HG02759 (cell line): ENCODE measurements around the gene MREG.
"Not testable (repeated sequence)": the region's sequence is repeated elsewhere in the genome, so short reads cannot be mapped to it uniquely, and the experiment has no call there.

ENCODE experiments used
- ATAC-seq: cut with Tn5 transposase; IDR thresholded peaks from one replicate; pipeline ENCODE4 v1.9.1; 2021; ENCODE audit warnings: mild to moderate bottlenecking, moderate library complexity; ENCODE audit not compliant: unreplicated experiment

The MREG gene

GRCh38 chr2:215994911-215995310, 18.4 kb downstream of the MREG start:
- no peak for ATAC-seq

DNA sequence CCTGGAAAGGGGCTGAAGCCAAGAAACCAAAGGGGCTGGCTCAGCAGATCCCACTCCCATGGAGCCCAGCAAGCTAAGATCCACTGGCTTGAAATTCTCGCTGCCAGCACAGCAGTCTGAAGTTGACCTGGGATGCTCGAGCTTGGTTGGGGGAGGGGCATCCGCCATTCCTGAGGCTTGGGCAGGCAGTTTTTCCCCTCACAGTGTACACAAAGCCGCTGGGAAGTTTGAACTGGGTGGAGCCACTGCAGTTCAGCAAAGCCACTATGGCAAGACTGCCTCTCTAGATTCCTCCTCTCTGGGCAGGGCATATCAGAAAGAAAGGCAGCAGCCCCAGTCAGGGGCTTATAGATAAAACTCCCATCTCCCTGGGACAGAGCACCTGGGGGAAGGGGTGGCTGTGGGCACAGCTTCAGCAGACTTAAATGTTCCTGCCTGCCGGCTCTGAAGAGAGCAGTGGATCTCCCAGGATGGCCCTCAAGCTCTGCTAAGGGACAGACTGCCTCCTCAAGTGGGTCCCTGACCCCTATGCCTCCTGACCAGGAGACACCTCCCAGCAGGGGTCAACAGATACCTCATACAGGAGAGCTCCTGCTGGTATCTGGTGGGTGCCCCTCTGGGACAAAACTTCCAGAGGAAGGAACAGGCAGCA, 24.7 kb downstream of the MREG start:
- ATAC-seq, result not testable (repeated sequence)

- ATAC-seq, result no peak
Observed at GRCh38 chr2:215985257-215985656, 28.1 kb downstream of the MREG start.

DNA sequence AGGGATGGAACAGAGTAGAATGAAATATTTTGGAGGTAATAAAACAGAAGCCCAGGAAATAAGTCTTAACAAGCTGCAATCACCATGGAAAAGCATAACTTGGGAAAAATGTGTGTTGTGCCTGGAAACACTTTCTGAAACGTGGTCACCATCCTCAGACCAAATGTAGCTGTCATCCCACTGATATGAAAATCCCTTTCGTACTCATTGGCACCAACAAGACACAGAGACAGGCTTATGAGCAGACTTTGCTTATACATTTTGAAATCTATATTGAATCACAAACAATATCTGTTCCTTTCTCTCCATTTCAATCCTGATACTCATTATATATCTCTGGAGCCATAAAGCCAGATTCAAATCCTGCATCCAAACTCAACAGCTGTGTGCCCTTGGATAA, 28.7 kb downstream of the MREG start:
- ATAC-seq, result no peak

DNA sequence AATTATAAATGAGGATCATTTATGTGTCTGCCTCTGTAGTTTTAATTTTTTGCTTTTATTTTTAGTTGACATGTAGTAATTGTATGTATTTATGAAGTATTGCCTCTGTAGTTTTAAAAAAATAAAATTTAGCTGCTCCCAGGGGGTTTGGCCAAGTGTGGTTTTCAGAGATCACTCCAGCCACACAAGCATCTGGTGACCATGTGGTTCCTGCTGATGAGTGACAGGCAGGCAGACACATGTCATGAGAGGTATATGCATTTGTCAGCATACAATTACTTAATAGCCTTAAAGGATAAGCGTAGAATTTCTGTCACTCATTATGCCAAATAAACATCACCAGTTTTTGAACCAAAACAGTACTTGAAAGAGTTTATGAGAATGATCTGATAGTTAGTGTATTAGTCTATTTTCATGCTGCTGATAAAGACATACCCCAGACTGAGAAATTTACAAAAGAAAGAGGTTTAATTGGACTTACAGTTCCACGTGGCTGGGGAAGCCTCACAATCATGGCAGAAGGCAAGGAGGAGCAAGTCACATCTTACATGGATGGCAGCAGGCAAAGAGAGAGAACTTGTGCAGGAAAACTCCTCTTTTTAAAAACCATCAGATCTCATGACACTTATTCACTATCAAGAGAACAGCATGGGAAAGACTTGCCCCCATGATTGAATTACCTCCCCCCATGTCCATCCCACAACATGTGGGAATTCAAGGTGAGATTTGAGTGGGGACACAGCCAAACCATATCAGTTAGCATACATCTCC, 29.6 kb downstream of the MREG start:
- ATAC-seq, result peak; percentile 72

- peak; percentile 62 for ATAC-seq
Observed at GRCh38 chr2:215982465-215982875, 30.9 kb downstream of the MREG start.

DNA sequence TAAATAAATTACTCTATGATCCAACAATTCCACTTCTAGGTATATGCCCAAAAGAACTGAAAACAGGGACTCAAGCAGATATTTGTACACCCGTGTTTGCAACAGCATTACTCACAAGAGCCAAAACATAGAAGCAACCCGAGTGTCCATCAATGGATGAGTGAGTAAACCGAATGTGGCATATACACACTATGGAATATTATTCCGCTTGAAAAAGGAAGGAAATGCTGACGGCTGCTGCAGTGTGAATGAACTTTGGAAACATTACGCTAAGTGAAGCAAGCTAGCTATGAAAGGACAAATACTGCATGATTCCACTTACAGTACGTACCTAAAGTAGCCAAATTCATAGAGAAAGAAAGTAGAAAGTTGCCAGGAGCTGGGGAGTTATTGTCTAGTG, 32.2 kb downstream of the MREG start:
- no peak for ATAC-seq

GRCh38 chr2:215979620-215980019, 33.7 kb downstream of the MREG start:
- peak; percentile 38 for ATAC-seq

GRCh38 chr2:215974700-215975429, 38.5 kb downstream of the MREG start:
- no peak for ATAC-seq

- no peak for ATAC-seq
Observed at GRCh38 chr2:215973954-215974699, 39.2 kb downstream of the MREG start.

DNA sequence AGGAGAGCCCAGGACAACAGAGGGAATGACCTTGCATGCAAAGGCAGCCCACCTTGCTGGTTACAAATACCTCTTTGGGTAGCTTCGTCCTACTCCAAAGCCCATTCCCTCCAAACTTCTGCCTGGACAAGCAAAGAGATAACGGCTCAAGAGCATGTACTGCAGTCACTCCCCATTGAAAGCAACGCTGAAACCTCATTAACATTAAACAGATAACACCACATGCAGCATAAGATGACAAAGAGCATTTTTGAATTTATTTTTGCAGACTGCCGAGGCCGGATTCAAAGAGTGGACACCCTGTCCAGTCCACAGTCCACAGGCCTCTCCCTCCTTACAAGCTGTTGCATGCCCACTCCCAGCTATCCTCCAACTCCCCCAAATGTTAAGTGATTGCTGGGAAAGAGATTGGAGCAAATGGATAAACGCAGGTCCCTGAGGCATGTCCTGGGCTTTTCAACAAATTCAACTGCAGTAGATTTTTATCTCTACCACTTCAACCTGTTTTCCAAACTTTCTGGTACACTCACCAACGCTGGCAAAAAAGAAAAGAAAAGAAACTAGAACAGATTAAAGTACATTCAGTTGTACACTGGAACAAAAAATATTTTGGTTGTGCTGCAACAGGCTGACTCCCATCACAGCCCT, 40.1 kb downstream of the MREG start:
- no peak for ATAC-seq

DNA sequence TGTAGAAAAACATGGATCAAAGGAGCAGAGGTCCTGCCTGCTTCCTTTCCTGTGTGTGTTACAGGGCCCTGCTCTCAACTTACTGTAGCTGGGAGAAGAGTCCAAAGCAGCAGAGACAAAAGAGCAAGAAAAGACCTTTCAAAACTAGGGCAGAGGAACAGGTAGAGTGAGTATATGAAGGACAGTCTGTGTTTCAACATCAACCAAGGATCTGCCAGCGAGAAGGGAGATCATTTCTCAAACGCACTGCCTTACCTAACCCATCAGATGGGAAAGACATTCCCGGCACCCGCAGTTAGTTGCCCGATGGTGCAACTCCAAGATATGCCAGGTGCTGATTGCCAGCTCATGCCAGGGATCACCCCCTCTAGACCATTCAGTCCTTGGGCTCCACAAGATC, 41.7 kb downstream of the MREG start:
- no peak for ATAC-seq

GRCh38 chr2:215970894-215971293, 42.5 kb downstream of the MREG start:
- ATAC-seq, result not testable (repeated sequence)

GRCh38 chr2:215970425-215970824, 42.9 kb downstream of the MREG start:
- ATAC-seq, result no peak

DNA sequence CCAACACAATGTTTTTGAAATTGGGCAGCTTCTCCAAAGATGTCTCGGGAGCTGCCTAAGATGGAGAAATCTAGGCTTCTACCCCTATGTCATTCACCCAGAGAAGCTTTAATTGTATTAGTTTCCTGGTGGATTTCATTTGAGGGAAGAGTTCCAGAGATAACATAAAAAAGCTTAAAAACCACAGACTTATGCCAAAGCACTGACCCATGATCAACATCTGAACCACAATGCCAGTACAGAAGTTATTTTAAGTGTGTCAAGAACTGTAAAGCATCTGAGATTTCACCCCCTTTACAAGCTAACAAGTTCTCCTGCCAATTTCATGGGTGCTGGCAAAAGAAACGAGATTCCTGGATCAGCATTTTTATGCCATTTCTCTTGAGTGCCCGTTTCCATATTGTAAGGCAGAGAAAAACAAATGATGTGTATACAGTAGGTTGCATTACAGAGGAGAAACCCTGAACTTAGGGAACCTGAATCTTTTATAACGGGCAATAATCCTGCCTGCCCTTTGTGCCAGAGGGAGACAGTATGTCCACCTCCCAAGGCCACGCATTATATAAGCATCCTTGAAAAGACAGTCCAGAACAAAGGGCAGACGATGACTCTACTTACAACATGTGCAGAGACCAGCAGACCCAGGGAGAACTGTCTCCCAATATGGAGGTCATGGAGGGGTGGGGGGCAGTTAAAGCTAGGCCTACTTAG, 44.1 kb downstream of the MREG start:
- no peak for ATAC-seq

- ATAC-seq, result no peak
Observed at GRCh38 chr2:215968499-215968898, 44.9 kb downstream of the MREG start.

GRCh38 chr2:215967590-215968378, 45.6 kb downstream of the MREG start:
- no peak for ATAC-seq

DNA sequence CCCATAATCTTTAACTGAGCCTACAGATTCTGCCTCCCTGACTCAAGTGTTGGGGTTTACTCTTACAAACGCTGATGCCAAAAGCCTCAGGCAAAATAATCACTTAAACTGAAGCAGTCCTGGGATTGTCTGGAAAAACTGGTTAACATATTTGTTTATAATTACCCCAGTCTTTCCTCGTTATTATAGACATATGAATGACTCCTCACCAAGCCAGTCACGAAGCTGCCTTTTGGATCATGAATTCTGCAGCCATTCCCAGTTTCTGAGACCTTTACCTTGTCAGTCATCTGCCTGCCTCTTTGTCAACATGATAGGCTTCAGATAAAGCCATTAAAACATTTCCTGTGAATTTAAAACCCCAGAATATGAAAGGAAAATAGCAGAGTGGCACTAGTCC, 46.4 kb downstream of the MREG start:
- no peak for ATAC-seq

DNA sequence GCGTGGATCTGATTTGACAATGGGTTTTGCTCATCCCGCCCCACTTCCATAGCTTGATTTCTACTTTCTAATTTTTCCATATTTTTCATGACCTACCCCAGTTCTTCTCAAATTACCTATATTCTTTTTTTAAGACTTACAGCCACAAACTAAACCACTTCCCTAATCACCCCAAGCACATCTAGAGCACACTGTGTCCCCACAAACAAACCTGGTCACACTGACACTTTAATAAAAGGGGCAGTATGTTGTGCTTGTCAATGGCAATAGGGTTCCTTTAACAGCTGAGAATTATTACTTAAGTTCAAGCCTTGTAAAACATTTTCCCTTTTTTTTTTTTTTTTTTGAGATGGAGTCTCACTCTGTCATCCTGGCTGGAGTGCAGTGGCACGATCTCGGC, 47.1 kb downstream of the MREG start:
- ATAC-seq, result no peak
